Stomach (tissue), 9 donors: ENCODE data around the gene CDH2. TPM values are rescaled to one million over a fixed set of nuclear protein-coding genes. Genes with fewer than 3 reads are reported as not detected.

Source experiments
- DNase-seq, 2 donors: peaks; one replicate each; pipeline versions ENCODE4 v3.0.0 to v3.0.0-alpha.2; 2013 to 2019
- H3K27ac ChIP-seq, 5 donors: fragments of 200-600 bp in 4 of 5; sonication (generic) in 4 of 5; one replicate each; pipeline ENCODE4 v1.5.1; 2013 to 2019; ENCODE audit warnings: mild to moderate bottlenecking in 1 of 5, moderate library complexity in 1 of 5
- H3K27me3 ChIP-seq, 3 donors: fragments of 200-600 bp; sonication (generic); one replicate each; pipeline ENCODE4 v1.5.1; 2017 to 2019; ENCODE audit warnings: mixed run types in 1 of 3
- H3K36me3 ChIP-seq, 4 donors: fragments of 200-600 bp; sonication (generic); 1 replicate in 3 of 4; 2 replicates in 1 of 4; pipeline ENCODE4 v1.5.1; 2016 to 2019
- H3K4me1 ChIP-seq, 4 donors: fragments of 200-600 bp; sonication (generic); one replicate each; pipeline ENCODE4 v1.5.1; 2016 to 2019
- H3K4me3 ChIP-seq, 4 donors: fragments of 200-600 bp; sonication (generic) in 3 of 4; one replicate each; pipeline ENCODE4 v1.5.1; 2016 to 2019; ENCODE audit warnings: mild to moderate bottlenecking in 1 of 4
- H3K9me3 ChIP-seq, 4 donors: fragments of 200-600 bp; sonication (generic); one replicate each; pipeline ENCODE4 v1.5.1; 2016 to 2019
- EP300 ChIP-seq: sonication (generic); formaldehyde crosslinking; IDR thresholded peaks from one replicate; pipeline ENCODE4 v1.6.1; 2017; ENCODE audit warnings: antibody characterized with exemption
- POLR2A ChIP-seq, 4 donors: fragments of 450-650 bp; IDR thresholded peaks; one replicate each; pipeline ENCODE4 v1.6.1; 2016; ENCODE audit warnings: antibody characterized with exemption in 4 of 4, control low read depth in 2 of 4, mild to moderate bottlenecking in 1 of 4, moderate library complexity in 1 of 4
- POLR2AphosphoS5 ChIP-seq, 3 donors: sonication (generic); formaldehyde crosslinking; IDR thresholded peaks; one replicate each; pipeline ENCODE4 v1.6.1; 2016; ENCODE audit warnings: antibody characterized with exemption in 3 of 3
- WGBS, 5 donors: extraction: QIAGEN DNeasy Blood & Tissue Kit in 3 of 5; methylation state at CpG; one replicate each; pipeline versions ENCODE4 v1.1.5 to v1.1.7; 2013 to 2018; 5-methylcytosine and 5-hydroxymethylcytosine counted together
- intact Hi-C: fragments of 100-400 bp; cut with DNase I; formaldehyde crosslinking; loops from one replicate; pipeline ENCODE4 v1.15.1; 2023; ENCODE audit warnings: low total_unique reads
- polyA plus RNA-seq, 3 donors: library from polyadenylated mRNA; stranded (reverse); fragments of 200-250 nt; gene quantifications; one replicate each; pipeline ENCODE4 v1.2.3, GENCODE V29; 2013
- total RNA-seq, 5 donors: library from RNA; depleted of rRNA; stranded (reverse); fragments of >200 nt; gene quantifications; one replicate each; pipeline versions ENCODE4 v1.1.0 to v1.2.3, GENCODE V29; 2014 to 2016
- TF ChIP-seq, protein P1 (sequence below), 7 experiments: fragments of 450-650 bp in 4 of 7; fragments of 200-600 bp in 3 of 7; sonication (generic) in 3 of 7; IDR thresholded peaks; one replicate each; pipeline ENCODE4 v1.5.1; 2016 to 2019; ENCODE audit warnings: antibody characterized with exemption in 7 of 7, control low read depth in 2 of 7, mild to moderate bottlenecking in 1 of 7
- donor health status: healthy with polysubstance abuse.
- donor health status: Bipolar disorder and iron deficiency.
- donor health status: healthy.

CDH2 gene
- total and polyA plus RNA-seq, 8 donors, result 0.58 to 21.9 (median 5.7) TPM

GRCh38 chr18:27970321-27970720, 206.6 kb downstream of the CDH2 start:
- TF ChIP-seq POLR2A (IDR thresholded peaks at IDR 0.05), result no peak
- TF ChIP-seq EP300, result no peak
- no peaks in the 10 kb centered on the region for H3K36me3 ChIP-seq
- intact Hi-C loops, result no loop called here
- no peak overlapping the region for H3K27ac ChIP-seq
- no peaks in the 10 kb centered on the region for H3K27me3 ChIP-seq
- no peak for DNase-seq
- WGBS, 5 donors, result 74 to 89% (median 78%) methylated on average over 1 of the region's 1 CpG
- H3K4me1 ChIP-seq, result no peaks in the 10 kb centered on the region
- peaks cover 0 to 2% (median 0%) of the 10 kb centered on the region in 4 donors for H3K9me3 ChIP-seq
- no peak overlapping the region for H3K4me3 ChIP-seq

DNA sequence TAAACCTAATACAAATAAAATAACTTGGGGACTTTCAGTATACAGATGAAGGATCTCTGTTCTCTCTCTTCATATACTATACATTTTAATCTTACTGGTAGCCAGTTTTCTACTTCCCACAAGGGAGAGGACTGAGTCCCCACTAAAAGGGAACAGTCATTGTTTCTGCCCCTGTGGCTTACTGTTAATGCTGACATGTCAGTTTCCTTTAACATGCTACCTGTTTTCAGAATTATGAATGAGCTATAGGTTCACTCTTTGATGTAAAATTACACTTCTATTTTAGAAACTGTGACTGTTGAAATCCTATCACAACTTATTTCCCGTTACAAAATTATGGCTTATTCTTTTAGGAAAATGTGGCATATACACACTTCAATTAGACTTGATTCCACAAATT, 207.7 kb downstream of the CDH2 start:
- no peak overlapping the region for H3K27ac ChIP-seq
- DNase-seq, result no peak
- TF ChIP-seq POLR2A (IDR thresholded peaks at IDR 0.05) (no peak), POLR2AphosphoS5 (IDR thresholded peaks at IDR 0.05) (no peak), EP300 (no peak)
- TF ChIP-seq, protein P1, sequence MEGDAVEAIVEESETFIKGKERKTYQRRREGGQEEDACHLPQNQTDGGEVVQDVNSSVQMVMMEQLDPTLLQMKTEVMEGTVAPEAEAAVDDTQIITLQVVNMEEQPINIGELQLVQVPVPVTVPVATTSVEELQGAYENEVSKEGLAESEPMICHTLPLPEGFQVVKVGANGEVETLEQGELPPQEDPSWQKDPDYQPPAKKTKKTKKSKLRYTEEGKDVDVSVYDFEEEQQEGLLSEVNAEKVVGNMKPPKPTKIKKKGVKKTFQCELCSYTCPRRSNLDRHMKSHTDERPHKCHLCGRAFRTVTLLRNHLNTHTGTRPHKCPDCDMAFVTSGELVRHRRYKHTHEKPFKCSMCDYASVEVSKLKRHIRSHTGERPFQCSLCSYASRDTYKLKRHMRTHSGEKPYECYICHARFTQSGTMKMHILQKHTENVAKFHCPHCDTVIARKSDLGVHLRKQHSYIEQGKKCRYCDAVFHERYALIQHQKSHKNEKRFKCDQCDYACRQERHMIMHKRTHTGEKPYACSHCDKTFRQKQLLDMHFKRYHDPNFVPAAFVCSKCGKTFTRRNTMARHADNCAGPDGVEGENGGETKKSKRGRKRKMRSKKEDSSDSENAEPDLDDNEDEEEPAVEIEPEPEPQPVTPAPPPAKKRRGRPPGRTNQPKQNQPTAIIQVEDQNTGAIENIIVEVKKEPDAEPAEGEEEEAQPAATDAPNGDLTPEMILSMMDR (IDR thresholded peaks at IDR 0.05), result no peak
- H3K27me3 ChIP-seq, result no peaks in the 10 kb centered on the region
- WGBS, 5 donors, result 78 to 95% (median 82%) methylated on average over 1 of the region's 1 CpG
- intact Hi-C loops, result no loop called here
- no peaks in the 10 kb centered on the region for H3K4me1 ChIP-seq
- H3K9me3 ChIP-seq, result no peaks in the 10 kb centered on the region
- no peak overlapping the region for H3K4me3 ChIP-seq
- no peaks in the 10 kb centered on the region for H3K36me3 ChIP-seq

DNA sequence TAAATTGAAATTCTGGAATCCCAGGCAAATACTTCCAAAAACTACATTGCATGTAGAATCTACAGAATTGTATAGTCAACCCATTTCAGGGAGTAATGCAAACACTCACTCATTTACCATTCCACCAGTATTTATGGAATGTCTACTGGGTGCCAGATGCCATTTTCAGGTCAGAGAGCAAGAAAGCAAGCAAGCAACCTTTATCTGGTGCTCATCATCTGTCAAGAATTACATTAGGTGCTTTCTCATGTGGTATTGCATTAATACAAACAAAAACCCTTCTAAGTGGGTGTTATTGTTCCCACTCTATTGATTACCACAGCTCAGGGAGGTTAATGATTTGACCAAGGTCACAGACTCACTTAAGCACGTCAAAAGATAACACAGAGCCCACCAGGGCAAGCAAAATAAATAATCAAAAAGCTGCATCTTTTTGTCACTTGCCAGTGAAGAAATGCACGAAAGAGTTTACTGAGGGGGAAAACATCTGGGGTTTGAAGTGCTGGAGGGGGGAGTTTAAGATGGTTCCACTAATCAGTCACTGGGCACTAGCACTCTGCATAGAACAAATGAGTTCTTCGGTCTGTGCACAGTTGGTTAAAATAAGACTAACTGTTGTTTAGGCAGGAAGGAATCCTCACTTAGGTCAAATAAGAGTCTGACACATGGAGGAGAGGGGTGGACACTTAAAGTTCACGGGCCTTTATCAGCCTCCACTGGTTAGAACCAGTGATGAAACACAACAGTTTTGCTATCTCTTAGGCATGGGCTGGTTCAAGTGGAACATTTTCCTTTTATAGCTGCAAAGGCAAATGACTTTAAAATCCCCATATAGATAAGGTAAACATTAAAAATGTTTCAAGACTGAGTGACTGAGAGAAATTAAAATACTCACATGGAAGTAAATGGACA, 208.8 kb downstream of the CDH2 start:
- no peak overlapping the region for H3K27ac ChIP-seq
- no peaks in the 10 kb centered on the region for H3K27me3 ChIP-seq
- 37 to 55% (median 43%) methylated on average over 4 of the region's 4 CpGs for WGBS, 5 donors
- intact Hi-C loops, result no loop called here
- no peak overlapping the region for H3K4me3 ChIP-seq
- no peaks in the 10 kb centered on the region for H3K9me3 ChIP-seq
- no peak for DNase-seq
- no peaks in the 10 kb centered on the region for H3K36me3 ChIP-seq
- H3K4me1 ChIP-seq, result no peaks in the 10 kb centered on the region
- TF ChIP-seq, protein P1 (IDR thresholded peaks at IDR 0.05), result no peak
- TF ChIP-seq POLR2A (IDR thresholded peaks at IDR 0.05), result no peak
- no peak for TF ChIP-seq EP300
- no peak for TF ChIP-seq POLR2AphosphoS5 (IDR thresholded peaks at IDR 0.05)

- intact Hi-C loops, result no loop called here
- H3K9me3 ChIP-seq, result no peaks in the 10 kb centered on the region
- no peaks in the 10 kb centered on the region for H3K36me3 ChIP-seq
- TF ChIP-seq POLR2AphosphoS5 (IDR thresholded peaks at IDR 0.05) (no peak), POLR2A (IDR thresholded peaks at IDR 0.05) (no peak), EP300 (no peak)
- TF ChIP-seq, protein P1 (IDR thresholded peaks at IDR 0.05), result no peak
- H3K4me3 ChIP-seq, result no peak overlapping the region
- H3K27me3 ChIP-seq, result no peaks in the 10 kb centered on the region
- WGBS, 5 donors, result 90 to 96% (median 94%) methylated on average over 4 of the region's 4 CpGs
- H3K27ac ChIP-seq, result no peak overlapping the region
- DNase-seq, result no peak
- H3K4me1 ChIP-seq, result no peaks in the 10 kb centered on the region
Measured at GRCh38 chr18:27966881-27967280, 210.0 kb downstream of the CDH2 start.

DNA sequence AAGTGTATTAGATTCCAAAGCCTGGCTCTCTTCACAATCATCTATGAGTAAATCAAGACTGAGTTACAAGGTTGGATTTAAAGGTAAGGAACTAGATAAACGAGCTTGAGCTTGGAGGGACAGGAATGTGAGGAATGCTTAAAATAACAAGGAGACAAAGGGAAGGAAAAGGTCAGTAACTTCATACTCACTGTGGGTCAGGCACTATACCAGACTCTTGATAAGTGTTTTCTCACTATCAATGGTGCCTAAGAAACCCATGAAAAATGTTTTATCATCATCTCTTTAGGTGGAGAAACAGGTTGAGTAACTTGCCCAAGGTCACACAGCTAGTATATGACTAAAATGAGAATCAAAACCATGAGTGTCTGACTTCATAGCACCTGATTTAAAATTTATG, 212.1 kb downstream of the CDH2 start:
- 5 to 28% (median 22%) methylated on average over 1 of the region's 1 CpG for WGBS, 5 donors
- H3K27ac ChIP-seq, result no peak overlapping the region

More for the DNA sequence above, 212.1 kb downstream of the CDH2 start:
- DNase-seq, result no peak
- intact Hi-C loops, result no loop called here
- Histone ChIP-seq H3K27me3 (no peaks in the 10 kb centered on the region), H3K4me3 (no peak overlapping the region), H3K36me3 (no peaks in the 10 kb centered on the region), H3K4me1 (no peaks in the 10 kb centered on the region), H3K9me3 (no peaks in the 10 kb centered on the region)
- TF ChIP-seq POLR2AphosphoS5 (IDR thresholded peaks at IDR 0.05) (no peak), EP300 (no peak), POLR2A (IDR thresholded peaks at IDR 0.05) (no peak)
- TF ChIP-seq, protein P1 (IDR thresholded peaks at IDR 0.05), result no peak
